ENCODE measurements around the gene CDH18. TPM values are rescaled to one million over a fixed set of nuclear protein-coding genes. Genes with fewer than 3 reads are reported as not detected.

Gene CDH18
- total and polyA plus RNA-seq, 2 donors from 2014 or later = not detected

GRCh38 chr5:19862711-19863110 lies 125.3 kb downstream of the CDH18 start:
- Histone ChIP-seq H3K4me3 (ENCODE audit: low read length in 3 of 3) (no peak overlapping the region), H3K27ac (ENCODE audit: low read depth in 2 of 2, low read length in 2 of 2) (peak overlapping the region; percentile 60 to 63), H3K9me3 (ENCODE audit: control insufficient read depth in 2 of 3, insufficient read depth in 1 of 3, low read length in 3 of 3) (no peaks in the 10 kb centered on the region), H3K27me3 (ENCODE audit: control insufficient read depth, insufficient read depth, low read length) (no peaks in the 10 kb centered on the region), H3K36me3 (ENCODE audit: control insufficient read depth in 2 of 3, insufficient read depth in 3 of 3, low read length in 3 of 3) (no peaks in the 10 kb centered on the region), H3K9ac (ENCODE audit: low read length in 3 of 3) (peak overlapping the region in 1 of 3 donors; percentile 36), H3K4me1 (ENCODE audit: control insufficient read depth in 2 of 3, insufficient read depth in 2 of 3, low read depth in 1 of 3, low read length in 3 of 3) (peaks cover 0 to 2% (median 0%) of the 10 kb centered on the region in 3 donors)
- no peak for DNase-seq
- FAIRE-seq = no peak
- intact Hi-C loops (cut with DNase I) = no loop called here
- TF ChIP-seq CTCF (IDR thresholded peaks at IDR 0.05; ENCODE audit: borderline replicate concordance, extremely low read depth, insufficient read depth) = no peak

GRCh38 chr5:19859020-19859419 lies 129.0 kb downstream of the CDH18 start:
- Histone ChIP-seq H3K27ac (ENCODE audit: low read depth in 2 of 2, low read length in 2 of 2) (no peak overlapping the region), H3K9ac (ENCODE audit: low read length in 3 of 3) (no peak overlapping the region), H3K27me3 (ENCODE audit: control insufficient read depth, insufficient read depth, low read length) (no peaks in the 10 kb centered on the region), H3K4me3 (ENCODE audit: low read length in 3 of 3) (no peak overlapping the region), H3K36me3 (ENCODE audit: control insufficient read depth in 2 of 3, insufficient read depth in 3 of 3, low read length in 3 of 3) (no peaks in the 10 kb centered on the region), H3K4me1 (ENCODE audit: control insufficient read depth in 2 of 3, insufficient read depth in 2 of 3, low read depth in 1 of 3, low read length in 3 of 3) (no peaks in the 10 kb centered on the region), H3K9me3 (ENCODE audit: control insufficient read depth in 2 of 3, insufficient read depth in 1 of 3, low read length in 3 of 3) (no peaks in the 10 kb centered on the region)
- intact Hi-C loops (cut with DNase I) = no loop called here
- TF ChIP-seq CTCF (IDR thresholded peaks at IDR 0.05; ENCODE audit: borderline replicate concordance, extremely low read depth, insufficient read depth) = no peak
- FAIRE-seq (no peak), DNase-seq (no peak)

- Histone ChIP-seq H3K36me3 (ENCODE audit: control insufficient read depth in 2 of 3, insufficient read depth in 3 of 3, low read length in 3 of 3) (no peaks in the 10 kb centered on the region), H3K9ac (ENCODE audit: low read length in 3 of 3) (no peak overlapping the region), H3K9me3 (ENCODE audit: control insufficient read depth in 2 of 3, insufficient read depth in 1 of 3, low read length in 3 of 3) (no peaks in the 10 kb centered on the region), H3K4me1 (ENCODE audit: control insufficient read depth in 2 of 3, insufficient read depth in 2 of 3, low read depth in 1 of 3, low read length in 3 of 3) (no peaks in the 10 kb centered on the region), H3K4me3 (ENCODE audit: low read length in 3 of 3) (no peak overlapping the region), H3K27me3 (ENCODE audit: control insufficient read depth, insufficient read depth, low read length) (no peaks in the 10 kb centered on the region), H3K27ac (ENCODE audit: low read depth in 2 of 2, low read length in 2 of 2) (no peak overlapping the region)
- FAIRE-seq (no peak), DNase-seq (no peak)
- intact Hi-C loops (cut with DNase I) = no loop called here
- TF ChIP-seq CTCF (IDR thresholded peaks at IDR 0.05; ENCODE audit: borderline replicate concordance, extremely low read depth, insufficient read depth) = no peak
These were observed 132.1 kb downstream of the CDH18 start for GRCh38 chr5:19855931-19856330.

GRCh38 chr5:19855453-19855852 lies 132.5 kb downstream of the CDH18 start:
- Histone ChIP-seq H3K27me3 (ENCODE audit: control insufficient read depth, insufficient read depth, low read length) (no peaks in the 10 kb centered on the region), H3K27ac (ENCODE audit: low read depth in 2 of 2, low read length in 2 of 2) (no peak overlapping the region), H3K9me3 (ENCODE audit: control insufficient read depth in 2 of 3, insufficient read depth in 1 of 3, low read length in 3 of 3) (no peaks in the 10 kb centered on the region), H3K36me3 (ENCODE audit: control insufficient read depth in 2 of 3, insufficient read depth in 3 of 3, low read length in 3 of 3) (no peaks in the 10 kb centered on the region), H3K4me3 (ENCODE audit: low read length in 3 of 3) (no peak overlapping the region), H3K4me1 (ENCODE audit: control insufficient read depth in 2 of 3, insufficient read depth in 2 of 3, low read depth in 1 of 3, low read length in 3 of 3) (no peaks in the 10 kb centered on the region), H3K9ac (ENCODE audit: low read length in 3 of 3) (no peak overlapping the region)
- intact Hi-C loops (cut with DNase I) = no loop called here
- TF ChIP-seq CTCF (IDR thresholded peaks at IDR 0.05; ENCODE audit: borderline replicate concordance, extremely low read depth, insufficient read depth) = no peak
- no peak for DNase-seq
- FAIRE-seq = no peak

Measured in kidney (tissue), 14 donors.